Measurements from ENCODE around the gene CCDC57.

GRCh38 chr17:82184761-82185160 lies 27.9 kb downstream of the CCDC57 start:
- no peak for TF ChIP-seq CTCF (IDR thresholded peaks at IDR 0.05)
- no peak for TF ChIP-seq POLR2A (IDR thresholded peaks at IDR 0.05)

Data from esophagus squamous epithelium (tissue), 4 donors.